ACHN (cell line): ENCODE data around the gene DONSON.
"Not testable (repeated sequence)": the region's sequence is repeated elsewhere in the genome, so short reads cannot be mapped to it uniquely, and the experiment has no call there.

Experiments used
- DNase-seq: peaks from one replicate; pipeline ENCODE4 v3.0.0-alpha.2; 2015
- in situ Hi-C: cut with HindIII; loops from 2 replicates; pipeline ENCODE4 v1.10.0; 2017; ENCODE audit warnings: low sequenced_read_pairs, low pct_ligation_motif_present, low pct_unique_long_range_greater_than_20kb

The DONSON gene

DNA sequence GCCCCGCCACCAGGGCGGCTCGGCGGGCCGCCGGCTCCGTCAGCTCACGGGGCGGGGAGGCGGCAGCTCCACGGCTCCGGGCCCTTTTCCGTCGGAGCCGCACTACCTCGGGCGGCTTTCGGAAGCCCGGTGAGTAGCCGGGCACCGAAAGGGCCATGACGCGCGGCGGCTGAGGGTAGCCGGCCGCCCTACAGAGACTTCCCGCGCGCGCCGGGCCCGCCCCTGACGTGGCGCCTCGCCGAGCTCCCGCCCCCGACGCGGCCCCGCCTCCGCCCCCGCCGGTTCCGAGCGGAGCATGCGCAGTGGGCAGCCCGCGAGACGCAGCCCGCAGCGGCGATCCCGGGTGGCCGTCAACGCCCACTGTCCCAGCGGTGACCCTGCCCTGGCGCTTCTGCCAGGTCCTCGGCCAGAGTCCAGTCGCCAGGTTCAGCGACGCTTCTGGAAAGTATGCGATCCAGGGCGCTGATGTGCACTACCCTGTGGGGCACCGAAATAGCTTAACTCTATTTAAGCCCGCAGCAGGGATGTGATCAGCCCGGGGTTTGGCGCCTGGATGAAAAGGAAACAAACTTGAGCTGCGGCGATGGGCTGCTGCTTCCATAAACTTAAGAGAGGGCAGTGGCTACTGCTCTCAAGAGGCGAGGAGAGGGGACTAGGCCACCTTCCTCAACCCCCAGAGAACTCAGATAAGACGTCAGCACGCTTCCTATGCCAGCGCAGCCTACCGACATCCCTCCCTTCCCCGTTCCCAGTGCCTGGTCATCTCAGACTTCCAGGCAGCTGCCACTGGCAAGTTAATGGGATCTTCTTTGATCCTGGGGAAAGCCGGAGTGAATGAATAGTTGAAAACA lies at the start of gene DONSON:
TSS of gene DONSON (minus strand) at position 200 of the 851 bp plus-strand sequence. CDS start at position 157, 43 bp downstream.
- DNase-seq, result peak; percentile 80
- in situ Hi-C loops, result no loop called here

DNA sequence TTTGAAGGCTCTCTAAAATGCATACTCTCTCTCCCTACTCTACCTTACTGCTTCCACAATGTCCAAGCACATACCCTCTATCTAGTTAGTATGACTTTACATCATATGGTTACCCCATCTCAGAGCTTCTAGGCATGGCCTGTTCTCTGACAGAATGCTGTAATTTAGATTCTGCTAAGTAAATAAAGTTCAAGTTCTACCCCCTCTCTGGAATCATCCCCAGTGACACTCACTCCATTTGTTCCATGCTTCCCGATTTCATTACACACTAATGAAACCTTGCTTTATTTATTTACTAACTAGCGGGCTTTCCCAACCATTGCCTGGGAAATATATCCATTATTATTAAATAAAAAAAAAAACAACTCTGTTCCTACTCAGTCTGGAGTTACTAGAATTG lies 45.8 kb upstream of the DONSON start:
- DNase-seq, result no peak
- in situ Hi-C loops, result no loop called here

DNA sequence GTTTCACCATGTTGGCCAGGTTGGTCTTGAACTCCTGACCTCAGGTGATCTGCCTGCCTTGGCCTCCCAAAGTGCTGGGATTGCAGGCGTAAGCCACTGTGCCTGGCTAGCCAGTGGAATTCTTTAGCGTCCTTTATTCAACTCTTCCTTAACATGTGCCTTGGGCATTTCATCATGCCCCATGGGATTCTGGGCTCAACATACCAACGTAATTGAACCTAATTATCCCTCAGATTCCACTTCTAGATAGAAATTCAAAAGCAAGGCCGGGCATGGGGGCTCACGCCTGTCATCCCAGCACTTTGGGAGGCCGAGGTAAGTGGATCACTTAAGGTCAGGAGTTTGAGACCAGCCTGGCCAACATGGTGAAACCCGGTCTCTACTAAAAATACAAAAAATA lies 37.7 kb upstream of the DONSON start:
- in situ Hi-C loops, DNase-seq: not testable (repeated sequence)

DNA sequence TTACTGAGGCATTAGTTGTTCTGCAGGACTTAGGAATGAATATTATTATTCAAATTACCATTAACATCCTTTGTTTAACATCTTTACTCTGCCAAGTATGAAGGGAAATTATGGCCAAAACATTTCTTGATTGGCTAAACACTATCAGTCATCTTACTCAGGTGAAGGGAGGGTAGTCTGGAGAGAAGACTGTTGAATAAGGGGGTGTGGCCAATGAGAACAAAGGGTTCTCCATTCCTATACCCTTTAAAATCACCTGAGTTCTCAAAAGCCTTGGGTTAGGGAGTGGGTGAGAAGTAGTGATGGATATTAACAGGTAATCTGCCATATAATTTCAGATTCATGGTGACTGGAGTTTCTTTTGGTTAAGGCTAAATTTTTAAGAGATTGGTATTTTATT lies 33.8 kb upstream of the DONSON start:
- in situ Hi-C loops, result no loop called here

GRCh38 chr21:33619726-33620125 lies 31.2 kb upstream of the DONSON start:
- DNase-seq, result no peak
- in situ Hi-C loops, result no loop called here

More for the DNA sequence above, 33.8 kb upstream of the DONSON start:
- DNase-seq, result no peak

- in situ Hi-C loops, result no loop called here
- no peak for DNase-seq
These were observed 29.9 kb upstream of the DONSON start for GRCh38 chr21:33618407-33618806.

- DNase-seq, in situ Hi-C loops: not testable (repeated sequence)
These were observed 29.1 kb upstream of the DONSON start for GRCh38 chr21:33617565-33617964.

- in situ Hi-C loops, result no loop called here
These were observed 22.7 kb upstream of the DONSON start for GRCh38 chr21:33611006-33611744.

DNA sequence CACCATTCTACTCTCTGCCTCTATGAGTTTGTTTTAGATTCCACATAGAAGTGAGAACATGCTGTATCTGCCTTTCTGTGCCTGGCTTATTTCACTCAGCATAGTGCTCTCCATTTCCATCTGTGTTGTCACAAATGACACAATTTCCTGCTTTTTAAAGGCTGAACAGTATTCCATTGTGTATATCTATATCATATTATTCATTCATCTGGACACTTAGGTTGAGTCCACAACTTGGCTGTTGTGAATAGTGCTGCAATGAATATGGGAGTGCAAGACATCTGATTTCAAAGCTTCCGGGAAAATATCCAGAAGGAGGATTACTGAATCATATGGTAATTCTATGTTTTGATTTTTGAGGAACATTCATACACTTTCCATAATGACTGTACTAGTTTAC lies 20.1 kb upstream of the DONSON start:
- in situ Hi-C loops, result no loop called here
- no peak for DNase-seq

More at GRCh38 chr21:33611006-33611744, 22.7 kb upstream of the DONSON start:
- DNase-seq, result no peak

GRCh38 chr21:33598051-33598450 lies 9.6 kb upstream of the DONSON start:
- in situ Hi-C loops, result no loop called here
- DNase-seq, result no peak

GRCh38 chr21:33587792-33588484 lies 546 bp downstream of the DONSON start:
- peak; percentile 38 for DNase-seq
- in situ Hi-C loops, result no loop called here

- in situ Hi-C loops, result no loop called here
- no peak for DNase-seq
These were observed 1.6 kb downstream of the DONSON start for GRCh38 chr21:33586927-33587326.

DNA sequence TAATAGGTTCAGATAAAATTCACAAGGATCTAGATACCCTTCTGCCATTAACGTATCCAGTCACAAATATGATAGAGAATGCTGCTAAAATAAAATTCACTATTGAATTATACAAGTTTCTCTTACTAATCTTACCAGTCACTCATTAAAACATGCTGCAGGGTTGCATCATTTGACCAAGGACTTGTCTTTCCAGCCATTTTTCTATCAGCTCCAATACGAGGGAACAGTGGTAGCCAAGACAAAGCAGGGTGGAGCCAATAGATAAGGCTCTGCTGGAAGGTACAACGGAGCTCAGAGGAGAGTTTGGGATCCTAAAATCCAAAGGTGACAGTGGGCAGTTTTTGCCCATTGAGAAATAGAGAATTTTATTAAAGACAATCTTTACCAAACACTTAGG lies 4.0 kb downstream of the DONSON start:
- in situ Hi-C loops, result no loop called here
- no peak for DNase-seq

- no peak for DNase-seq
- in situ Hi-C loops, result no loop called here
These were observed 9.4 kb downstream of the DONSON start for GRCh38 chr21:33578959-33579542.

DNA sequence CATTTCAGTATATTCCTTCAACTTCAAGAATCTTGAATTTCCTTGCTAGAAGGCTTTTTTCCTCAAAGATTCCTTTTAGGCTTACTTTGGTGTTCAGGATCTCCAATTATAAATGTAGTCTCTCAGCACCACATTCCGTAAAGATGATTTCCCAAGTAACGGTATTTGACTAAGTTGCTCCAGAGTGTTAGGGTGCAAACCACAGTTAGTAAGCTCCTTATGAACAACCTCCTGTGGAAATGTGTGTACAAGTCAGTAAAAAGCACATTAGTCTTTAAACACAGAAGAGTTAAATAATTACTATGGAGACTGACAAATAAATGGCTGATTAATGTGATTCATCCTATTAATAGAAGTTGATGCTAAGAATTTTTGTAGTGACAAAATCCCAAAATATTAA lies 10.3 kb downstream of the DONSON start:
- no peak for DNase-seq
- in situ Hi-C loops, result no loop called here

DNA sequence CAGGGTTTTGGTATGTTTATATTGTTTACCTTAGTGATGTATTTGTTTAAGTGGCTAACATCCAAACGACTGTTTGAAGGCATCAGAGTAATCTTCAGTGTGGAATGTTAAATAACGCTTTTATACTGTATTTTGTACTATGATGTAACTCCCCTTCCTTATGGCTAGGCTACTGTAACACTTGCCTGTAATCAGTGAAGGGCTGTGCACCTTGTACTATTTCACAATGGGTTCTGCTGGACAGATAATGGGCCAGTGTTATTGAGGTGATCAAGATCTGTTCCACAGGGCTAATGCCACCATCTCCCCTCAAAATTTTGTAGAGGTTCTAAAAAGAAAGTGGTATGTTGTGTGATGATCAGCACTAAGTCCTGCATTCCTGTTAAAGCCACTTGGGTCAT lies 11.7 kb downstream of the DONSON start:
- DNase-seq, in situ Hi-C loops: not testable (repeated sequence)

DNA sequence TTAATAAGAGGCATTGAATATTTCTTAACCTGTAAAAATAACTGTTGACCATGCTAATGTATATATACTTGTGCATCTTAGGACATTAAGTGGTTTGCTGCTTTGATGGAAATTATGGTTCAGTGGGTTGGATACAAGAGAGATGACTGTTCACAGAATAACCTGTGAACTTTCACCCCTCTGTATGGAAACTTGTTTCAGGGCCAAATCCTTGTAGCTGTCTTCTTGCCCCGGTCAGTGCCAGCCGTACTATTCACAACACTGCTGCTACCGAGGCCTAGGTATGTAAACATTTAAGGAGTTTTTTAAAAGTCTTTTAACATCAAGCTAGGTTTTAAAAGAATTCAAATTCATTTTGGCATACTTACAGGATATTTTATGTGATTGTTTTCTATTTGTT lies 16.1 kb downstream of the DONSON start:
- DNase-seq, result no peak
- in situ Hi-C loops, result no loop called here

DNA sequence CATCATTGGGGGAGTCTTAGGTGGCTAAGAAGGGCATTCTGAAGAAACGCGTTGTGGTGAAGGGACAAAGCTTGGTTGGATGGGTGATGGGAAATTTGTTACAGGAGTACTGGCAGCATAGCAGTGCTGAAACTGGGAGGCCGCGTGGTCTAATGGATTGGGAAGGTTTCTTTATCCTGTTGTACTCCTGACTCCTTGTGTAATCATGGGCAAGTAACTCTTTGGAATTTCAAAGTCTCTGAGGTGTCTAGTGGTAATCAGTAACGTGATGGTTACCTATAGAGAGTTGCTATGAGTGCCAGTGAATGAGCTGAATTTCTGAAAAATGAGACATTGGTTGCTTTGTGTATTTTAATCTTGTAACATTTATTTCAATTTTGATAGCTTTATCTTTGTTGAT lies 18.5 kb downstream of the DONSON start:
- in situ Hi-C loops, result no loop called here
- peak; percentile 50 for DNase-seq

DNA sequence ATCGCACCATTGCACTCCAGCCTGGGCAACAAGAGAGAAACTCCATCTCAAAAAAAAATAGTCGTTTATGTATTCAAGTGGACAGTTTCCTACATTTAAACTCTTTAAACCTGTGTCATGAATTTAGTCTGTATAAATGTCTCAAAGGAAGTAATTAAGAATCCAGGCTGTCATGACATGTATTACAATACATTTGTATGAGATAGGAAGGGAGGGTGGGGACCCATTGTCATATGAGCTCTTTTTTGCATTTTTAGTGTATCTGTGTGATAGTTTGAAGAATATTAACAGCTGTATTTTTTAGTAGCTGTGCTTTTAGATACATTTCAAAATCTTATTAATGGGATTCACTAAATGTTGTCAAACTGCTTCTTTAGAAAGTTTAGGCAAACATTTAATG lies 20.0 kb downstream of the DONSON start:
- in situ Hi-C loops, result no loop called here
- DNase-seq, result no peak
